ENCODE data around the gene PTGFRN. TPM values are rescaled to one million over a fixed set of nuclear protein-coding genes. Genes with fewer than 3 reads are reported as not detected.

The PTGFRN gene
- total RNA-seq, 2 donors from 2014 or later, result 2.2 to 6.4 TPM

DNA sequence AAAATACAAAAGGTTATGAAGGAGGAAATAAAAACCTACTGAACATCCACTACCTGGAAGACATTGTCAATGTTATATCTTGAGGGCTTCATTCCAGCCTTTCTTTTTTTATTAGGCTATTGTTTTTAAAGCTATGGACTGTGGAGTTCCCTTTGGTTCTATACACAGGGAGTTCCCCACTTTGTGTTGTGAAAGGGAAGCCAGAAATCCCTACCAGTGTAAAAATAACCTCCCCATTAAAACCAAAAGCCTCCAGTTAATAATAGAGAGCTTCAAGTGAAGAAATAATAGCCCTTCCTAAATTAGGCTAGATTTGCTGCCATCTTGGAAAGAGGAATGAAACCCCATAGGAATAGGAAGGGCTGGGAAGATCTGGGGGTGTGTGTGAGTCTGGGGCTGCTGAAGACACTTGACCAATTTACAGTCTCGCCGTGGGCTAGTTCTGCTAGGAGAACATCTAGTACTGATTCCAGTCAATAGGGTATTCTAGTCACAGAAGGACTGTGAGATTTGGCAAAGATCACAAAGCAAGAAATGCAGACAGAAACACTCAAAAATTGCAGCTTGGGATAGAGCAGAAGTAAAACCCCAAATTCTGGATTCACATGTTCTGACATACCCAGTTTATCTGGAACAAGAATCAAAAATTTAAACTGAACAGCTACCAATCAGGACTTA, 32.4 kb upstream of the PTGFRN start:
- Mint-ChIP-seq H3K27ac (no peak overlapping the region), H3K9me3 (no peaks in the 10 kb centered on the region), H3K4me1 (ENCODE audit: low read depth in 2 of 2) (peaks cover 0 to 5% of the 10 kb centered on the region in 2 donors), H3K27me3 (peaks cover 0 to 2% of the 10 kb centered on the region in 2 donors), H3K4me3 (no peak overlapping the region), H3K36me3 (no peaks in the 10 kb centered on the region)
- ATAC-seq (no peak), DNase-seq (ENCODE audit: low spot score) (no peak)

DNA sequence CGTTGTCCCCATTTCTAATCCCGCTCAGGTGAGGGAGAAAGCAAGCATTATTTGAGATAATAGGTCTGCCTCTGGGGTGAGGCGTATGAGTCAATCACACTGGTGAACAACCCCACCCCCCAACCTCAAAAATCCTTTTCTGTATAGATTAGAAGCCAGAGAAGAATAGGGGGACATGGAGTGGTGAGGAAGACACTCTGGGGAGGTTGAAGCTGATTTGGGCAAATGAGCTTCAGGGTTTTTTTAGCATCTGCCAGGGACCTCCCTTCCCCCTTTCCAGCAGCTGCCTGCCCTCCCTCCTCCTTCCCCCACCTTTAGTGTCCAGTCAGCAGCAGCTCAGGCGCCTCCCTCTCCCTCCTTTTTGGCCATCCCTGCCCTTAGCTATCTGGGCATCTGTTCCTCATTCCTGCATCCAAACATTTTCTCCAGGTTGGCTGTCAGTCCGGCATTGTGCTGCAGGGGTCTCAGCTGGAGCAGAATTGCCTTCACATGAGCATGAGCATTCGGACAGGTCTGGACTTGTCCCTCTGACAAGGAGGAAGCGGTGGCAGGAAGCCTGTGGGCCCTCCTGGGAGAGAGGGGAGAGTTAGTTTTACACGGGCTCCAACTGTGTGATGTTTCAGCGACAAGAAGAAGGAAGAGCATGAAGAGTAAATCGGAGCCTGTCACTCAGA, 30.8 kb upstream of the PTGFRN start:
- Mint-ChIP-seq H3K27me3 (no peaks in the 10 kb centered on the region), H3K4me3 (no peak overlapping the region), H3K27ac (no peak overlapping the region), H3K9me3 (no peaks in the 10 kb centered on the region), H3K36me3 (no peaks in the 10 kb centered on the region), H3K4me1 (ENCODE audit: low read depth in 2 of 2) (peaks cover 0 to 3% of the 10 kb centered on the region in 2 donors)
- ATAC-seq, result peak; percentile 14 to 49
- DNase-seq (ENCODE audit: low spot score), result no peak

DNA sequence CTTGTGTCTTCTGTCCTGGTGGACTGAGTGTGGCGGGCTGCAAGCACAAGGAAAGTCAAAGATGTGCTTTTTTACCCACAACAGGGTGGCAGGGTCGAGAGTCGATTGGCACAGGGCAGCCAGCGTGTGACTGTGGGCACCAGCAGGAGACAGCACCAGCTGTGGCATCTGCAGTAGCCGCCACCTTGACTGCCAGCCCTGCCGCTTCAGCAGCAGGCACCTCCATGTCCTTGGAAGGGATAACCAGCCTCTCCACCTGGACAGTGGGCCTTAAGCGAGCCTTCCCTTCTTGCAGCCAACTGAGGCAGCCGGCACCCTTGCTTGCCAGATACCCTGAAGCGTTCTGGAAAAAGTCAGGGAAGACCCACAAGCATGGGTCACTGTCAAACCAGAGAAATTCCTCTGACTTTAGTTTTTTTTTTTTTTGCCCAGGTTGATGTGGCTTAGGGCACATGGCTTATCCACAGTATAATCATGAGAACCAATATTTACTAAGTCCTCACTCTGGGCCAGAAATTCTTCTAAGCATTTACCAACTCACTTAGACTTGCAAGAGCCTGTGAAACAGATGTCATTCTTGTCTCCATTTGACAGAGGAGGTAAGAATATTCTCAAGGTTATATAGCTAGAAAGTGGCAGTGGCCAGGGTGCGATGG, 30.1 kb upstream of the PTGFRN start:
- H3K27me3 Mint-ChIP-seq, result no peaks in the 10 kb centered on the region
- no peak for DNase-seq (ENCODE audit: low spot score)
- no peak for ATAC-seq
- peaks cover 0 to 3% of the 10 kb centered on the region in 2 donors for H3K4me1 Mint-ChIP-seq (ENCODE audit: low read depth in 2 of 2)
- no peak overlapping the region for H3K4me3 Mint-ChIP-seq
- H3K36me3 Mint-ChIP-seq, result no peaks in the 10 kb centered on the region
- H3K27ac Mint-ChIP-seq, result no peak overlapping the region
- no peaks in the 10 kb centered on the region for H3K9me3 Mint-ChIP-seq

DNA sequence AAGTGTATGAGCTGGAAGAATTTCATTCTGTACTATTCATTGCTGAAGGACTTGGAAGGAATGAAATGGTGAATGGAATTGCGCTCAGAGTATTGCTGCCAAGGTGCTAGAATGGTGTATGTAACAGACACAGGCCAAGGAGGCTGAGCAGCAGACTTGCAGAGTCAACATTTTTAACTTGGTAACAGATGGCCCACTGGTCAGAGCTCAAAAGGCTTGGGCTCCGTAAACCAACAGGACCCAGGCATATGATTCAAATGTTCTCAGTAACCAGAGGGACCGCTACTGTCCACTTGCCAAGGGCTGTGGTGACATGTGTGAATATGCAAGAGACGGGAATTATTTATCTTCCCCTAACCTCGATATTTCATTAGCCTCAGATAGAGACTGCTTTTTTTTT, 28.8 kb upstream of the PTGFRN start:
- Mint-ChIP-seq H3K36me3 (no peaks in the 10 kb centered on the region), H3K27me3 (no peaks in the 10 kb centered on the region), H3K4me1 (ENCODE audit: low read depth in 2 of 2) (peaks cover 0 to 3% of the 10 kb centered on the region in 2 donors), H3K27ac (no peak overlapping the region), H3K4me3 (no peak overlapping the region), H3K9me3 (no peaks in the 10 kb centered on the region)
- DNase-seq (ENCODE audit: low spot score) (no peak), ATAC-seq (no peak)

DNA sequence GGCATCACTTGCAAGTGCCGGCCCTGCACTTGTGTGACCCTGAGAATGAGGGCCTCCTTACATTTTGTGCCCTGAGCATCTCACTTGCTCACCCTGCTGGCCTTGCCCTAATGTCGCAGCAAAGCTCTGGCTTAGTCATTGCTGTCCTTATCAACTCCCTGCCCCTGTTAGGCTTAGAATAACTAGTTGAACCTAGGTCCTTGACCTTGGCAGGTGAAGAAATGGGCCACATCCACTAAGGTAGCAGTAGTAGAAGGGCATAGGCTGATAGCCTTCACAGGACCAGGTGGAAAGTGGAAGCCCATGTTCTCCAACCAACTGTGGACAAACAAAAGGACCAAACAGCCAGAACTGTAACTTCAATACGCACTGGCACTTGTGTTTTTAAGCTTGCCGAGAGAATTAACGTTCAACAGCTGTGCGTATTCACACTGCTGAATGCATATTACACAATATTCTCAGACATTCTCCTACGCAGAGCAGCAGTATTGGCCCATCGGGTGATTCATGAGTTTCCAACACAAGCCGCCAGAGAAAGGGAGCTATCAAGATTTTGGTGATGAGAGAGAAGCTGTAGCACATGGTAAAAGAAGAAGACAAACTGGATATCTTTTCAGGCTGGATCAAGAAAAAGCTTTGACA, 27.7 kb upstream of the PTGFRN start:
- Mint-ChIP-seq H3K4me3 (no peak overlapping the region), H3K4me1 (ENCODE audit: low read depth in 2 of 2) (peaks cover 0 to 3% of the 10 kb centered on the region in 2 donors), H3K27me3 (no peaks in the 10 kb centered on the region), H3K27ac (no peak overlapping the region), H3K9me3 (no peaks in the 10 kb centered on the region), H3K36me3 (no peaks in the 10 kb centered on the region)
- DNase-seq (ENCODE audit: low spot score) (no peak), ATAC-seq (peak in 1 of 2 donors; percentile 52)

DNA sequence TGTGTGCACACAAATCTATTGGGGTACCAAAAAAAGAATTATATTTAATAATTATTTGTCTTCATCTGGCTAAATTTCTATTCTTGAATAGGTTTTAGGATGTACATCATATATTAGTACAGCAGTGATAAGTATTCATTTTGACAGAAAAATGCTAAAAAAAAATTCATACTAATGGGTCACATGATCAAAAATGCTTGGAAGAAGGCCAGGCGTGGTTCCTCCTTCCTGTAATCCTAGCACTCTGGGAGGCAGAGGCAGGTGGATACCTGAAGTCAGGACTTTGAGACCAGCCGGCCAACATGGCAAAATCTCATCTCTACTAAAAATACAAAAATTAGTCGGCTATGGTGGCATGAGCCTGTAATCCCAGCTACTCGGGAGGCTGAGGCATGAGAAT, 26.9 kb upstream of the PTGFRN start:
- Mint-ChIP-seq H3K4me3 (no peak overlapping the region), H3K27ac (no peak overlapping the region), H3K27me3 (no peaks in the 10 kb centered on the region), H3K4me1 (ENCODE audit: low read depth in 2 of 2) (peaks cover 0 to 3% of the 10 kb centered on the region in 2 donors), H3K9me3 (no peaks in the 10 kb centered on the region), H3K36me3 (no peaks in the 10 kb centered on the region)
- ATAC-seq, result no peak
- DNase-seq (ENCODE audit: low spot score), result no peak

DNA sequence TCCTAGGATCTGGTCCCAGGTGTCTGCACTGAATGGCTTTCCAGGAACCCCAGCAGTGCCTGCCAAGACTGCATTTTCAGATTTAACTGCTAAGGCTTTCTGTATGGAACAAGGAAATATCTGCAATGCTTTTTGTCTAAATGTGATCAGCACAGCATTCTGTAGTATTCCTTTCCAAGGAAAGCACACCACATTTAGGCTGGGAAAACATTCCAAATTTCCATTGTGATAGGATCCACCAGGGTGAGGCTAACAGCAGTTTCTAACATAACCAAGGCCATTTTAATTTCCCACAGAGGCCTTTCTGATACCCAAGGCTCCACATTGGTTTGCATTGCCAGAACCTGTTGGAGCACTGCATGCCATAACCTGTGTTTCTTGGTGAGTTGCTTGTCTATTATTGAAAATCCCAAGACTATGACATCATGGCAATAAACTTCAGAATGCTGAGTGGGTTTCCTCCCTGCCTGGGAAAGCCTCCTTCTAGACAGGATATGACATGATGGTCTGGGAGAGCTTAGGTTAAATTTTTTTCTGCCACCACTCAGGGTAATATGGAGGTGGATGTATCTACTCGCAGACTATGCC, 23.3 kb upstream of the PTGFRN start:
- ATAC-seq (no peak), DNase-seq (ENCODE audit: low spot score) (no peak)
- Mint-ChIP-seq H3K4me3 (no peak overlapping the region), H3K36me3 (no peaks in the 10 kb centered on the region), H3K9me3 (no peaks in the 10 kb centered on the region), H3K27me3 (peaks cover 0 to 5% of the 10 kb centered on the region in 2 donors), H3K4me1 (ENCODE audit: low read depth in 2 of 2) (peaks cover 0 to 3% of the 10 kb centered on the region in 2 donors), H3K27ac (no peak overlapping the region)

DNA sequence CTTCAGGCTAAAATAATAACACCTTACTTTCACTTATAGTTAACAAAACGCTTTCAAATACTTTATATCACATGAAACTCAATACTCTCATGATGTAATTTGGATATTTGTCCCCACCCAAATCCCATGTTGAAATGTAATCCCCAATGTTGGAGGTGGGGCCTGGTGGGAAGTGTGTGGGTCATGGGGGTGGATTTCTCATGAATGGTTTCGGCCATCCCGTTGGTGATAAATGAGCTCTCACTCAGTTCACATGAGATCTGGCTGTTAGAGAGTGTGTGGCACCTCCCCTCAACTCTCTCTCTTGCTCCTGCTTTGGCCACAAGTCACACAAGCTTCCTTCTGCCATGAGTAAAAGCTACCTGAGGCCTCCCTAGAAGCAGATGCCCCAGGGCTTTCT, 22.5 kb upstream of the PTGFRN start:
- ATAC-seq (no peak), DNase-seq (ENCODE audit: low spot score) (no peak)
- H3K9me3 Mint-ChIP-seq, result no peaks in the 10 kb centered on the region
- H3K36me3 Mint-ChIP-seq, result no peaks in the 10 kb centered on the region
- peaks cover 0 to 10% of the 10 kb centered on the region in 2 donors for H3K27me3 Mint-ChIP-seq
- no peaks in the 10 kb centered on the region for H3K4me1 Mint-ChIP-seq (ENCODE audit: low read depth in 2 of 2)
- H3K4me3 Mint-ChIP-seq, result no peak overlapping the region
- no peak overlapping the region for H3K27ac Mint-ChIP-seq

DNA sequence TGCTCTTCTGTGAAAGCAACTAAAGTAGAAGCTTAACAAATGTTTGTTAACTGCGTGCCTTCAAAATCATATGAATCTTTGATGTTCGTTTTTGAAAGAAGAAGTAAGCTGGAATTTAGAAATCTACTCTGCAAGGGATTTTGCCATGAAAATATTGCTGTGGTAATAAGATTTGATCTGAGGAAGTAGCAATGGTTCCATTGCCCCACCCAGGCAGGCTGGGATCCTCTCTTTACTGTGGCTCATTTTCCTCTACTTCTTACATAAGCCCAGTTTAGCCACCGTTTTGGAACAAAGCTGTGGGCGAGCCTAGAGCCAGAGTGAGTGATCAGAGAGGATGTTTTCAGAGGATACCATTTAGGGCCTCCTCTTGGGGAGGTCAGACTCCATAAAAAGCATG, 20.3 kb upstream of the PTGFRN start:
- Mint-ChIP-seq H3K27me3 (peaks cover 0 to 16% of the 10 kb centered on the region in 2 donors), H3K27ac (no peak overlapping the region), H3K36me3 (peaks cover 5% of the 10 kb centered on the region), H3K4me1 (ENCODE audit: low read depth in 2 of 2) (no peaks in the 10 kb centered on the region), H3K9me3 (no peaks in the 10 kb centered on the region), H3K4me3 (no peak overlapping the region)
- ATAC-seq (no peak), DNase-seq (ENCODE audit: low spot score) (no peak)

DNA sequence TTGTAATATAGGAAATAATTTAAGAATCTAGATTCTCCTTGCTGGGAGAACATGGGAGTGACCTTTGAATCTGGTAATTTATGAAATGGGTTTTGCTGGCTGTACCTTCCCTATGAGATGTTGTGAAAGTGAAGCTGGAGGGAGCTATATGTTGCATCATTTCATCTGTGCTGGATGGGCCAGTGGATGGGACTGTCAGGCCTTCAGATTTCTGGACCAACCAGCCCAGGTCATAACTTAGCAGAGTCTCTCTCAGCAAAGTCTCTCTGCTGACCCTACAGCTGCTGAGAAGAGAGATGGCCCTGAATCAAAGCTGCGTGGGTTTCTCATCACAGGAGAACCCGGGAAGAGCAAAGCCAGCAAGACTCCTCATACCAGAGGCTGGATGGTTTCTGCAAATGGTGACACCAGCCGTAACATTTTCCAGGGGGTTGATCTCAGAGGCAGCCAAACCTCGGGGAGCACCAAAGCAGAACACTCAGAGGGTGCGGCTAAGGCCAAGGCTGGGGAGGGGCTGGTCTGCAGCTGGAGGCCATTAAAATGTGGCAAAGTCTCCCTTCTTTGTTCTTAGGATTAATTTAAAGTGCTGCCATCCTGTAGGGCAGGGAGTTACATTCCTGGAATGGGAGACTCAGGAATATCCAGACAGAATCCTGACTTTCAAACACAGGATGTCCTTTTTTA, 18.2 kb upstream of the PTGFRN start:
- H3K9me3 Mint-ChIP-seq, result peaks cover 7% of the 10 kb centered on the region
- ATAC-seq (peak in 1 of 2 donors; percentile 33), DNase-seq (ENCODE audit: low spot score) (no peak)
- no peak overlapping the region for H3K4me3 Mint-ChIP-seq
- no peaks in the 10 kb centered on the region for H3K4me1 Mint-ChIP-seq (ENCODE audit: low read depth in 2 of 2)
- H3K27ac Mint-ChIP-seq, result no peak overlapping the region
- H3K36me3 Mint-ChIP-seq, result peaks cover 15% of the 10 kb centered on the region
- H3K27me3 Mint-ChIP-seq, result peaks cover 0 to 19% of the 10 kb centered on the region in 2 donors

DNA sequence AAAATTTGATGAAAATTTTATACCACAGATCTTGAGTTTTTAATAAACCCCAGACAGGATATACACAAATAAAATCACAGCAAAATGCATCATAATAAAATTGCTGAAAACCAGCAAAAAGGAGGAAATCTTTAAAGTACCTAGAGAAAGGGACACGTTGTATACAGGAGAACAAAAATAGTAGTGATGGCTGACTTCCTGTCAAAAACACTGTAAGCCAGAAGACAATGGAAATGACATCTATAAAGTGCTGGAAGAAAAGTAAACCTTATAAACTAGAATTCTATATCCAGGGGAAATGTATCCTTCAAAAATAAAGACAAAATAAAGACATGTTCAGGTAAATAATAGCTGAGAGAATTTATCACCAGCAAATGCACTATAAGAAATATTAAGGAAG, 14.6 kb upstream of the PTGFRN start:
- no peak for ATAC-seq
- peaks cover 7% of the 10 kb centered on the region for H3K9me3 Mint-ChIP-seq
- no peak overlapping the region for H3K27ac Mint-ChIP-seq
- no peak for DNase-seq (ENCODE audit: low spot score)
- no peaks in the 10 kb centered on the region for H3K4me1 Mint-ChIP-seq (ENCODE audit: low read depth in 2 of 2)
- H3K36me3 Mint-ChIP-seq, result peaks cover 15% of the 10 kb centered on the region
- peaks cover 0 to 19% of the 10 kb centered on the region in 2 donors for H3K27me3 Mint-ChIP-seq
- H3K4me3 Mint-ChIP-seq, result no peak overlapping the region

DNA sequence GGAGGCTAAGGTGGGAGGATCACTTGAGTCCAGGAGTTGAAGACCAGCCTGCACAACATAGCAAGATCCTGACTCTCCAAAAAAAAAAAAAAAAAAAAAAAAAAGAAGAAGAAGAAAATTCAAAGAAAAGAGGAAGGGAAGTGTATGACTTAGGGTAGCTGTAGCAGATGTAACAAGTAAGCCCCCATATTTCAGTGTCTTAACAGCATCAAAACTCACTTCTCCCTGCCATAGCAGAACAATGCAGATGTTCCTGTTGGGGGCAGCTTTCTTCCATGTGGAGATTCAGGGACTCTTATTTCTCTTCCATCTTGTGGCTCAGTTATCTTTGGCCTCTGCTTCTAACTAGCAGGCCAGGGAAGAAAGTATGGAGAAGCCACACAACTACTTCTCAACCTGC, 10.2 kb upstream of the PTGFRN start:
- Mint-ChIP-seq H3K4me3 (no peak overlapping the region), H3K27ac (no peak overlapping the region)

More for the DNA sequence above, 10.2 kb upstream of the PTGFRN start:
- no peak for DNase-seq (ENCODE audit: low spot score)
- peaks cover 0 to 2% of the 10 kb centered on the region in 2 donors for H3K4me1 Mint-ChIP-seq (ENCODE audit: low read depth in 2 of 2)
- H3K36me3 Mint-ChIP-seq, result peaks cover 8% of the 10 kb centered on the region
- peaks cover 7 to 14% of the 10 kb centered on the region in 2 donors for H3K27me3 Mint-ChIP-seq
- ATAC-seq, result no peak
- H3K9me3 Mint-ChIP-seq, result peaks cover 6% of the 10 kb centered on the region
